GM04504 (cell line): ENCODE results near the gene COPS7A.
"Not testable (repeated sequence)": the region's sequence is repeated elsewhere in the genome, so short reads cannot be mapped to it uniquely, and the experiment has no call there.

Source experiments
- DNase-seq: peaks from one replicate; pipeline ENCODE4 v3.0.0-alpha.2; 2012; ENCODE audit warnings: low read depth

The COPS7A gene

GRCh38 chr12:6701078-6701768, 22.6 kb upstream of the COPS7A start:
- no peak for DNase-seq

- no peak for DNase-seq
Observed at GRCh38 chr12:6703631-6704030, 20.2 kb upstream of the COPS7A start.

GRCh38 chr12:6708351-6708750, 15.5 kb upstream of the COPS7A start:
- not testable (repeated sequence) for DNase-seq

- no peak for DNase-seq
Observed at GRCh38 chr12:6708960-6709394, 14.9 kb upstream of the COPS7A start.

GRCh38 chr12:6716031-6716873, 7.6 kb upstream of the COPS7A start:
- not testable (repeated sequence) for DNase-seq

GRCh38 chr12:6716874-6717437, 6.9 kb upstream of the COPS7A start:
- no peak for DNase-seq

- no peak for DNase-seq
Observed at GRCh38 chr12:6722863-6723262, 983 bp upstream of the COPS7A start.

- DNase-seq, result no peak
Observed at GRCh38 chr12:6724409-6724797, 557 bp downstream of the COPS7A start.

GRCh38 chr12:6725350-6725749, 1.5 kb downstream of the COPS7A start:
- DNase-seq, result no peak

- DNase-seq, result no peak
Observed at GRCh38 chr12:6729186-6729585, 5.3 kb downstream of the COPS7A start.

- no peak for DNase-seq
Observed at GRCh38 chr12:6730169-6730568, 6.3 kb downstream of the COPS7A start.

GRCh38 chr12:6734506-6735387, 10.9 kb downstream of the COPS7A start:
- DNase-seq, result no peak

- peak; percentile 32 for DNase-seq
Observed at GRCh38 chr12:6735448-6736191, 11.8 kb downstream of the COPS7A start.

GRCh38 chr12:6736754-6737153, 12.9 kb downstream of the COPS7A start:
- no peak for DNase-seq

- DNase-seq, result not testable (repeated sequence)
Observed at GRCh38 chr12:6742080-6742479, 18.2 kb downstream of the COPS7A start.

- no peak for DNase-seq
Observed at GRCh38 chr12:6742834-6743233, 19.0 kb downstream of the COPS7A start.

GRCh38 chr12:6743300-6743699, 19.5 kb downstream of the COPS7A start:
- DNase-seq, result not testable (repeated sequence)

- no peak for DNase-seq
Observed at GRCh38 chr12:6745741-6746525, 22.1 kb downstream of the COPS7A start.

- no peak for DNase-seq
Observed at GRCh38 chr12:6747216-6747615, 23.4 kb downstream of the COPS7A start.

- DNase-seq, result no peak
Observed at GRCh38 chr12:6748761-6749160, 24.9 kb downstream of the COPS7A start.
